ENCODE data around the gene TRIM38.
"Not testable (repeated sequence)": the region's sequence is repeated elsewhere in the genome, so short reads cannot be mapped to it uniquely, and the experiment has no call there.

TRIM38 gene

GRCh38 chr6:26006086-26006939 lies 43.7 kb downstream of the TRIM38 start:
- no peak for DNase-seq (ENCODE audit: low read depth in 3 of 3)

- DNase-seq (ENCODE audit: low read depth in 3 of 3) = not testable (repeated sequence)
Measured at GRCh38 chr6:26006940-26007305, 44.3 kb downstream of the TRIM38 start.

GRCh38 chr6:26008470-26008869 lies 45.9 kb downstream of the TRIM38 start:
- DNase-seq (ENCODE audit: low read depth in 3 of 3) = no peak

DNA sequence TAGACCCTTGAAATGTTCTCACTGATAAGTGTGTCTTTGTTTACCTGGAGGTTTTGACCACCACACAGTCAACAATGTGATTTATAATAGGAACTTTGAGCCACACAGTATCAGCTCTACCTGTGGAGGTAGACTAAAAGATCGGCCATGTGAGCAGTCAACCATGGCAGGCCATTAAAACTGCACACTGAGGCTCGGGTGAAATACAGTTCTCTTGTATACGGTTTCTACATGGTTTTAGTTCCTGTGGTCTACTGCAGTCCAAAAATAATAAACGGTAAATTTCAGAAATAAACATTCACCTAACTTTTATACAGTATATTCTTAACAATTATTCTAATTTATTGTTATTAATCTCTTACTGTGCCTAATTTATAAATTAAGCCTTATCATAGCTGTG lies 47.2 kb downstream of the TRIM38 start:
- DNase-seq (ENCODE audit: low read depth in 3 of 3) = no peak

- no peak for DNase-seq (ENCODE audit: low read depth in 3 of 3)
Measured at GRCh38 chr6:26012061-26012460, 49.5 kb downstream of the TRIM38 start.

DNA sequence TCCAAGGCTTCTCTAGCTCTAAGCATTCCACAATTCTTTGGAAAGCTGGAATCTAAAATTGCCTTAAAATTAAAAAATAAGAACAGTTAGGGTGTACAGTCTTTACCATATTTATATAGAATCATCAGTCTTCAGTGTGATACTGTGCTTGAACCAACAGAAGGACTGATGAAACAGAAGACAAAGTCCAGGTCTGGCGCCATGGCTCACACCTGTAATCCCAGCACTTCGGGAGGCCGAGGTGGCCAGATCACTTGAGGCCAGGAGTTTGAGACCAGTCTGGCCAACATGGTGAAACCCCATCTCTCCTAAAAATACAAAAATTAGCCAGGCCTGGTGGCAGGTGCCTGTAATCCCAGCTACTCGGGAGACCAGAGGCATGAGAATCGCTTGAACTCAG lies 51.8 kb downstream of the TRIM38 start:
- DNase-seq (ENCODE audit: low read depth in 3 of 3) = not testable (repeated sequence)

DNA sequence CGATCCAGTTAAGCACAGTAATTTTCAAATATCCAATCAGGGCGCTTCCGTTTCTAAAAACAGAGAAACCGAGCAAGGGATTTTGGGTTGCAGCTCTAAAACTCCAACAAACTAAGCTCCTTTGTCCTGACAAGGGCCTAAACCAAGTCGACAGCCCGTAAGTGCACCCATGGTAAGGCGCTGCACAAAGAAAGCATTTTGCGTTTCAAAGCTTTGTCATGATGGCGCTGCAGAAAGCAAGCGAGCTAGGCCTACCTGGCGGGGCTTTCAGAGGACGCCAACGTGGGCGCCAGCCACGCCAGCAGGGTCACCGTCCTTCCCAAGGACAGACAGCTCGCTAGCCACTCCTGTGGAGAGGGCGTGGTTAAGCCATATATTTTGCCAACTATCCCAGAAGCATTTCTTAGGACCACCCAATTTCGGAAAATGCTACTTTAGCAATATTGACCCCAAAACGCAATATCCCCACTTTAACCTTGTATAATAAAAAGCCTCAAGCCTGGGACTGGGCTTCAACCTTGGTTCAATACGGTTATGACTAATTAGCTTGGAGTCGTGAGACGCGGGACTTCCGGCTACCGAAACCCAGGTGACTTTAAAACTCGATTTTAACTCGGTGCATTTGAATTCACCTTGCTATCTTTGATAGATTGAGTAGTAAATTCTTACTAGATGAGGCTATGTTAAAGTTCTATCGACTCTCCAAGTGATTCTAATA lies 53.8 kb downstream of the TRIM38 start:
- DNase-seq (ENCODE audit: low read depth in 3 of 3) = no peak

DNA sequence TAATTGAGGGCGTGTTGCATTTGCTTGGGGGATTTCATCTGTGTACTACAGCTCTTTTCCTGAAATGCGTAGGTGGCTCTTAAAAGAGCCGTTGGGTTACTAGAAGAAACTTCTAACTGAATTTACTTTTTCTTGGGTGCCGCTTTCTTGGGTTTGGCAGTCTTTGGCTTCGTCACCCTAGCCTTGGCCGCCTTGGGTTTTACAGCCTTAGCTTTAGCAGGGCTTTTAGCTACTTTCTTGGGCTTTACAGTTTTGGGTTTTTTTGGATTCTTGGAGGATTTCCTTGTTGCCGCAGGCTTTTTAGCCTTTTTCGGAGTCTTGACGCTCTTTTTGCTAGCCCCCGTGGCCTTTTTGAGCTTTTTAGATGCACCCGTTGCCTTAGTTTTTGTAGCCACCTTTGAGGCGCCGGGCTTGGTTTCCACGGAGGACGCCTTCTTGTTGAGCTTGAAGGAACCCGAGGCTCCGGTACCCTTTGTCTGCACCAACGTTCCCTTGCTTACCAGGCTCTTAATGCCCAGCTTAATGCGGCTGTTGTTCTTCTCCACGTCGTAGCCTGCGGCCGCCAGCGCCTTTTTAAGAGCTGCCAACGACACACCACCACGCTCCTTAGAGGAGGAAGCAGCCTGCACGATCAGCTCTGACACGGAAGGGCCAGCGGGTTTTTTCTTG lies 54.5 kb downstream of the TRIM38 start:
- DNase-seq (ENCODE audit: low read depth in 3 of 3) = no peak

DNA sequence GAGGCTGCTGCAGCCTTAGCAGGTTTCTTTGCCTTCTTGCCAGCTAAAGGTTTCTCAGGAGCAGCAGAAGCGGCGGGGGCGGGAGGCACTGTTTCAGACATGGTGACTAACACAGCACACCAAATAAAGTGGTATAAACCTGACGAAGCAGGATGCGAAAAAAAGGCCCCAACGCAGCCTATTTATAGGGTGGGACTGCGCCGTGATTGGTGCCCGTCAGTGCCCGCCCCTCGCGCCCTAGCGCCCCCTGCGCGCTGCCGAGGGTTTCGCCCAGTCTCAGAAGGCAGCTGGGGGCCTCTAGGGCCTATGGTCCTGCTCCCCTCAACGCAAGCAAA lies 55.0 kb downstream of the TRIM38 start:
- DNase-seq (ENCODE audit: low read depth in 3 of 3) = peak; percentile 63 to 85 (median 82)

DNA sequence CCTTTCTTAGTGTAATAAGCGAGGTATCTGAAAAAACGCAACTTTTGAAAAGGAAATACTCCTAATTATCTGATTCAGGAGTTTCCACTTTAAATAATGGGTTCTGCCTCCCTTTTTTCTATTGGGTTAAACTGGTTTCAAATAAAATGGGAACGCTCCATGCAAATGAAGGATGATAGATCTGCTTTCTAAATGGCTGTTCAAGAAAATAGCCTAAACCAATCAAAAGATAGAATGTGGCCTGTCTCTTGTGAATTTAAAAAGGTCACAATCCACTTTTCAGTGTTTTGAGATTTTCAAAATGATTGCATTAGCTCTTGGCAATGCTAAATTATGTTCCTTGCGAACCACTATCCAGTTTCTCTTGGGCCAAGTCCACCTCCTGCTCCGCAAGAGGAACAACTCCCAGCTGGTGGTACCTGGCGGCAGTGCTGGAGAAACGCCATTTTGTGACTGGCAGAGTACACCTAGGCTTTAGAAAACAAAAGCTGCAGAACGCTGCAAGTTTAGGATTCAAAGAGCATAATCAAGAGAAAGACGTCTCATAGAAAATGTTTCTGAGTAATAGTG lies 56.7 kb downstream of the TRIM38 start:
- no peak for DNase-seq (ENCODE audit: low read depth in 3 of 3)

DNA sequence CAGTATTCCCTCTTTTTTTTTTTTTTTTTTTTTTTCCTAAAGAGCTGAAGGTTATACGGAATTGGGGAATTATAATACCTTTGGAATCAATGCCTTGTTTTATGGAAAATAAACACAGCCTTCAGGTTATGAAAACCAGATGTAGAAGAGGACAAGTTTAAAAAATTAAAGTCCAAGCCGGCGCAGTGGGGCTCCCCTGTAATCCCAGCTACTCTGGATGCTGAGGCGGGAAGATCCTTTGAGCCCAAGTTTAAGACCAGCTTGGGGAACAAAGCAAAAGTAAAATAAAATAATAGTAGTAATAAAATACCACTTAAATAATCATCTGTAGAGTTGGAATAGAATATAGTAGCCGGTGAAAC lies 57.3 kb downstream of the TRIM38 start:
- no peak for DNase-seq (ENCODE audit: low read depth in 3 of 3)

GRCh38 chr6:26020329-26021000 lies 57.9 kb downstream of the TRIM38 start:
- peak in 2 of 3 donors; percentile 47 to 63 for DNase-seq (ENCODE audit: low read depth in 3 of 3)

DNA sequence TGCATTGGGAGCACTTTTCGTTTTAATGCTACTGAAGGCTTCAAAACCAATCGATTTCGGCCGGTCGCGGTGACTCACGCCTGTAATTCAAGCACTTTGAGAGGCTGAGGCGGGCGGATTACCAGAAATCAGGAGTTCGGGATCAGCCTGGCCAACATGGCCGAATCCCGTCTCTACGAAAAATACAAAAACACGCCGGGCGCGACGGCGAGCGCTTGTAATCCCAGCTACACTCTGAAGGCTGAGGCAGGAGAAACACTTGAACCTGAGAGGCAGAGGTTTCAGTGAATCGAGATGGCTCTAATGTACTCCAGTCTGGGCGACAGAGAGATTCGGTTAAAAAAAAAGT lies 58.4 kb downstream of the TRIM38 start:
- DNase-seq (ENCODE audit: low read depth in 3 of 3) = peak in 2 of 3 donors; percentile 46 to 65

DNA sequence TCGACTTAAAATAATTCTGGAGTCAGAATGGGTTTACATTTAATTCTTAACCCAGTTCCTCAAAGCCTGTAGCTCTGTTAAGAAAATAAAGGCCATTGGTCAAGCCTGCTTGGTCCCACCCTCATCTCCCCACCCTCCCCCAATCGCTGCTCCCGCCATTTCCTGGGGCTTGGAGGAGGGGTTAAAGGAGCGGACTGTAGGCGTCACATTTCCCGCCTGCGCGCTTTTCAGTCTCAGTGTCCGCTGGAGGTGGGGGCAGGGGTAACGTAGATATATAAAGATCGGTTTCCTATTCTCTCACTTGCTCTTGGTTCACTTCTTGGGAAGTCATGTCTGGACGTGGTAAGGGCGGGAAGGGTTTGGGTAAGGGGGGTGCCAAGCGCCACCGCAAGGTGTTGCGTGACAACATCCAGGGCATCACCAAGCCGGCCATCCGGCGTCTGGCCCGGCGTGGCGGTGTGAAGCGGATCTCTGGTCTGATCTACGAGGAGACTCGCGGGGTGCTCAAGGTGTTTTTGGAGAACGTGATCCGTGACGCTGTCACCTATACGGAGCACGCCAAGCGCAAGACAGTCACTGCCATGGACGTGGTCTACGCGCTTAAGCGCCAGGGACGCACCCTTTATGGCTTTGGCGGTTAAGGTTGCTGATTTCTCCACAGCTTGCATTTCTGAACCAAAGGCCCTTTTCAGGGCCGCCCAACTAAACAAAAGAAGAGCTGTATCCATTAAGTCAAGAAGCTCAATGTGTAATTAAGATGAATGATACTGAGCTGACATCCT lies 58.9 kb downstream of the TRIM38 start:
- peak; percentile 74 to 91 (median 82) for DNase-seq (ENCODE audit: low read depth in 3 of 3)

DNA sequence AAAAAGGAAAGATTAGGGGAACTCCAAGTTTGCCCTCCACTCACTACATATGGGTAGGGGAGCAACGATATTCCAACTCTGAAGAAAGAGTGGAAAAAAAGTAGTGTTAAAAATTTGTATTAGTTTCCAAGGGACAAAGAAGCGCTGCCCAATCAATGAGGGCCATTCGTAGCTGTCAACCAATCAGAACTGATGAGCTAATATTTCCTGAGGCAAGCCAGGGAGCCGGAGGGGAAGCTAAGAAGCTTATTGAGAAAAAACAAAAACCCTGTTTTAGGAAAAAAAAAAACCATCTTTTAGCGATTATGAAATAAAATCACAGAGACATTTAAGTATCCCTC lies 59.5 kb downstream of the TRIM38 start:
- DNase-seq (ENCODE audit: low read depth in 3 of 3) = no peak

DNA sequence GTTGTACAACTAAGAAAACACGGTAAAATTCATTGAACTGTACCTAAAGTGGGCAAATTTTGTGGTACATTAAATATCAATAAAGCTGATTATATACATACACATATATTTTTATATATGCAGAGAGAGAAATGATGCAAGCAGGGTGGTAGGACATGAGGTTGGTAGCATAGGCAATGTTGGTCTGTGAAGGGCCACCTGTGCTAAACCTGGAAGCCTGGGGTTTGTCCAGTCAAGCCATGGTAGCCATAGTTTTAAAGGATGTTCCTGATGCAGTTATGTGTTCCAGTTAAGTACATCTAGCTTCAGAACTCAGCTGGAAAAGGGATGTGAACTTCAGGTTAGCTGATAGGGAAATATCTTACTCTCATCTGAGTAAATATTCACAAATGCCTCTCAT lies 60.1 kb downstream of the TRIM38 start:
- DNase-seq (ENCODE audit: low read depth in 3 of 3) = no peak

GRCh38 chr6:26024651-26025046 lies 62.0 kb downstream of the TRIM38 start:
- no peak for DNase-seq (ENCODE audit: low read depth in 3 of 3)

- no peak for DNase-seq (ENCODE audit: low read depth in 3 of 3)
Measured at GRCh38 chr6:26025047-26025893, 62.7 kb downstream of the TRIM38 start.

DNA sequence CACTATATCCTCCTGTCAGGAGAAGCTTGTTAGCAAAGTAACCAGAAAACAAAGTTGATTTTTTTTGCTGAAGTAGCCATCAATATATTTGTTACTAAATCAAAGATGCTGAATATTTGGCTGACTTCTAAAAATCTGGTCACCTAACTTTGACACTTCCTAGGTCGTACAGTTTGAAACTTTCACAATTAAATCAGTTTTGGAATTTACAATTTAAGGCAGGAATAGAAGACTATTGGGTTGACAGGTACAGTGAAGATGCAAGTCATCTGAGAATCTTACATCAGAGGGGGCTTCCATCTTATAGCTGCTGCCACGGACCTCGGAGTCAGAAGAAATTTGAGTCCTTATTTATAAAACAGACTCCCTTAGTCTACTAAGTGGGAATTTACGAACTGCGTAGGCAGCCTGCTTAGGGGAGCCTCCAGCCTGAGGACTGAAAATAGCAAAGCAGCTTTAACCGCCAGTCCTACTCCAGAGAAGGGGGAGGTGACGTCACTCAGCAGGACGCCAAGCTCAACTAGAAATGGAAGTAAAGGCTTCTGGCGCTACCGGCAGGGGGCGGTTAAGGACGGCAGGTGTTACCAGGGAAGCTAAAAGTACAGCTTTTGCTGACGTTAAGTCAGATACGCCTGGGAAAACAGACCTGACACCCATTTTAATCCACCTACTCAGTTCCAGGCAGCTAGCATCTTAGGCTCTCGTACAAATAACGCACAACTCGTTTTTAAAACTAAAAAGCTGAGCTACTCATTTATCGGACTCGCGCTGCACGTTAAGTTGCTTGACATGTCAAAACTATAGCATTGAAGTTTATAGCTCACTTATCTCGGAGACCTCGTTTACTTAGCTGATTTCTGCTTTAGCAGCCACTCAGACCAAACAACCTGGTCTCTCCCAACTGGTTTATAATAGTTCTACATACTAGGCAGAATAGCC lies 63.6 kb downstream of the TRIM38 start:
- peak; percentile 76 to 91 (median 89) for DNase-seq (ENCODE audit: low read depth in 3 of 3)

All from stimulated activated CD4-positive, alpha-beta T cell treated with anti-CD3 and anti-CD28 coated beads, TNF-alpha, amount 100 ng/mL, for 48 hours (primary cell).